Mesenteric fat pad (tissue), 1 donor: ENCODE measurements around the gene COL9A2. TPM values are rescaled to one million over a fixed set of nuclear protein-coding genes. Genes with fewer than 3 reads are reported as not detected.

ENCODE experiments used
- DNase-seq: peaks from one replicate; pipeline ENCODE4 v3.0.0-alpha.2; 2020; ENCODE audit warnings: low spot score
- total RNA-seq: library from RNA; stranded (reverse); fragmentation: NEBNext Ultra II Directional; extraction: Animal tissue kit (Norgen Biotek cat#: 25700); gene quantifications from one replicate; pipeline ENCODE4 v1.2.1, GENCODE V29; 2021
- donor health status: DM: yes; HTN: yes; CAD: no.

The COL9A2 gene
- total RNA-seq, 1 donor from 2014 or later, result 0.48 TPM

- peak; percentile 41 for DNase-seq
Measured at GRCh38 chr1:40305451-40305850, 11.6 kb downstream of the COL9A2 start.

- DNase-seq, result peak; percentile 89
Measured at GRCh38 chr1:40303790-40304189, 13.3 kb downstream of the COL9A2 start.

- DNase-seq, result peak; percentile 81
Measured at GRCh38 chr1:40303051-40303771, 13.9 kb downstream of the COL9A2 start.

- peak; percentile 72 for DNase-seq
Measured at GRCh38 chr1:40302475-40302874, 14.6 kb downstream of the COL9A2 start.

- peak; percentile 41 for DNase-seq
Measured at GRCh38 chr1:40301541-40302299, 15.4 kb downstream of the COL9A2 start.

- DNase-seq, result peak; percentile 49
Measured at GRCh38 chr1:40301066-40301465, 16.0 kb downstream of the COL9A2 start.

- peak; percentile 49 for DNase-seq
Measured at GRCh38 chr1:40300651-40301050, 16.4 kb downstream of the COL9A2 start.

- peak; percentile 28 for DNase-seq
Measured at GRCh38 chr1:40300249-40300567, 16.9 kb downstream of the COL9A2 start.

GRCh38 chr1:40299366-40300248 lies 17.5 kb downstream of the COL9A2 start:
- peak; percentile 72 for DNase-seq

GRCh38 chr1:40291293-40291692 lies 25.8 kb downstream of the COL9A2 start:
- DNase-seq, result no peak

- DNase-seq, result no peak
Measured at GRCh38 chr1:40281853-40282252, 35.2 kb downstream of the COL9A2 start.

GRCh38 chr1:40276122-40276521 lies 41.0 kb downstream of the COL9A2 start:
- no peak for DNase-seq

- no peak for DNase-seq
Measured at GRCh38 chr1:40274331-40274730, 42.8 kb downstream of the COL9A2 start.

GRCh38 chr1:40273547-40274166 lies 43.4 kb downstream of the COL9A2 start:
- no peak for DNase-seq

- DNase-seq, result no peak
Measured at GRCh38 chr1:40272653-40273213, 44.4 kb downstream of the COL9A2 start.

GRCh38 chr1:40270152-40270834 lies 46.8 kb downstream of the COL9A2 start:
- no peak for DNase-seq

GRCh38 chr1:40268211-40268610 lies 48.9 kb downstream of the COL9A2 start:
- DNase-seq, result no peak

- DNase-seq, result no peak
Measured at GRCh38 chr1:40267767-40268187, 49.3 kb downstream of the COL9A2 start.

GRCh38 chr1:40266786-40267535 lies 50.1 kb downstream of the COL9A2 start:
- no peak for DNase-seq

- no peak for DNase-seq
Measured at GRCh38 chr1:40265919-40266318, 51.2 kb downstream of the COL9A2 start.
